ENCODE results near the gene NIPAL1.

Gene NIPAL1

GRCh38 chr4:48042979-48043461, 26.4 kb downstream of the NIPAL1 start:
- H3K36me3 ChIP-seq (ENCODE audit: insufficient read depth, low read depth, low read length), result no peaks in the 10 kb centered on the region
- H3K27ac ChIP-seq (ENCODE audit: low read length), result no peak overlapping the region
- no peaks in the 10 kb centered on the region for H3K27me3 ChIP-seq (ENCODE audit: insufficient read depth, low read length)
- no peak overlapping the region for H3K4me3 ChIP-seq (ENCODE audit: low read length)
- no peaks in the 10 kb centered on the region; the same call in 1 of the 2 replicates for H3K4me1 ChIP-seq (ENCODE audit: insufficient read depth, low read length)
- no peaks in the 10 kb centered on the region for H3K9me3 ChIP-seq (ENCODE audit: insufficient read depth, low read depth, low read length)
- no peak overlapping the region for H3K9ac ChIP-seq (ENCODE audit: low read depth, low read length)

- Histone ChIP-seq H3K36me3 (ENCODE audit: insufficient read depth, low read depth, low read length) (no peaks in the 10 kb centered on the region), H3K9me3 (ENCODE audit: insufficient read depth, low read depth, low read length) (no peaks in the 10 kb centered on the region), H3K27ac (ENCODE audit: low read length) (no peak overlapping the region), H3K4me3 (ENCODE audit: low read length) (no peak overlapping the region), H3K4me1 (ENCODE audit: insufficient read depth, low read length) (no peaks in the 10 kb centered on the region; the same call in 1 of the 2 replicates), H3K9ac (ENCODE audit: low read depth, low read length) (no peak overlapping the region), H3K27me3 (ENCODE audit: insufficient read depth, low read length) (no peaks in the 10 kb centered on the region)
These were observed 26.9 kb downstream of the NIPAL1 start for GRCh38 chr4:48043504-48043903.

- Histone ChIP-seq H3K4me1 (ENCODE audit: insufficient read depth, low read length) (no peaks in the 10 kb centered on the region; the same call in 1 of the 2 replicates), H3K27ac (ENCODE audit: low read length) (no peak overlapping the region), H3K27me3 (ENCODE audit: insufficient read depth, low read length) (no peaks in the 10 kb centered on the region), H3K36me3 (ENCODE audit: insufficient read depth, low read depth, low read length) (no peaks in the 10 kb centered on the region), H3K4me3 (ENCODE audit: low read length) (no peak overlapping the region), H3K9me3 (ENCODE audit: insufficient read depth, low read depth, low read length) (no peaks in the 10 kb centered on the region), H3K9ac (ENCODE audit: low read depth, low read length) (no peak overlapping the region)
These were observed 27.7 kb downstream of the NIPAL1 start for GRCh38 chr4:48044298-48044697.

GRCh38 chr4:48046059-48046458, 29.5 kb downstream of the NIPAL1 start:
- H3K4me1 ChIP-seq (ENCODE audit: insufficient read depth, low read length), result no peaks in the 10 kb centered on the region; the same call in 1 of the 2 replicates
- no peak overlapping the region for H3K27ac ChIP-seq (ENCODE audit: low read length)

GRCh38 chr4:48047421-48047844, 30.9 kb downstream of the NIPAL1 start:
- H3K36me3 ChIP-seq (ENCODE audit: insufficient read depth, low read depth, low read length), result no peaks in the 10 kb centered on the region
- no peak overlapping the region for H3K4me3 ChIP-seq (ENCODE audit: low read length)
- no peak overlapping the region for H3K27ac ChIP-seq (ENCODE audit: low read length)
- H3K4me1 ChIP-seq (ENCODE audit: insufficient read depth, low read length), result no peaks in the 10 kb centered on the region; the same call in 1 of the 2 replicates
- H3K27me3 ChIP-seq (ENCODE audit: insufficient read depth, low read length), result no peaks in the 10 kb centered on the region
- no peak overlapping the region for H3K9ac ChIP-seq (ENCODE audit: low read depth, low read length)
- H3K9me3 ChIP-seq (ENCODE audit: insufficient read depth, low read depth, low read length), result no peaks in the 10 kb centered on the region

More at GRCh38 chr4:48046059-48046458, 29.5 kb downstream of the NIPAL1 start:
- no peaks in the 10 kb centered on the region for H3K27me3 ChIP-seq (ENCODE audit: insufficient read depth, low read length)
- H3K9me3 ChIP-seq (ENCODE audit: insufficient read depth, low read depth, low read length), result no peaks in the 10 kb centered on the region
- H3K9ac ChIP-seq (ENCODE audit: low read depth, low read length), result no peak overlapping the region
- H3K36me3 ChIP-seq (ENCODE audit: insufficient read depth, low read depth, low read length), result no peaks in the 10 kb centered on the region
- no peak overlapping the region for H3K4me3 ChIP-seq (ENCODE audit: low read length)

GRCh38 chr4:48047896-48048295, 31.3 kb downstream of the NIPAL1 start:
- no peak overlapping the region for H3K27ac ChIP-seq (ENCODE audit: low read length)
- H3K36me3 ChIP-seq (ENCODE audit: insufficient read depth, low read depth, low read length), result no peaks in the 10 kb centered on the region
- H3K9me3 ChIP-seq (ENCODE audit: insufficient read depth, low read depth, low read length), result no peaks in the 10 kb centered on the region
- H3K4me3 ChIP-seq (ENCODE audit: low read length), result no peak overlapping the region
- no peaks in the 10 kb centered on the region for H3K27me3 ChIP-seq (ENCODE audit: insufficient read depth, low read length)
- no peak overlapping the region for H3K9ac ChIP-seq (ENCODE audit: low read depth, low read length)
- H3K4me1 ChIP-seq (ENCODE audit: insufficient read depth, low read length), result no peaks in the 10 kb centered on the region; the same call in 1 of the 2 replicates

GRCh38 chr4:48049483-48049882, 32.9 kb downstream of the NIPAL1 start:
- no peaks in the 10 kb centered on the region for H3K36me3 ChIP-seq (ENCODE audit: insufficient read depth, low read depth, low read length)
- H3K4me1 ChIP-seq (ENCODE audit: insufficient read depth, low read length), result no peaks in the 10 kb centered on the region
- H3K27ac ChIP-seq (ENCODE audit: low read length), result no peak overlapping the region
- H3K9ac ChIP-seq (ENCODE audit: low read depth, low read length), result no peak overlapping the region
- H3K9me3 ChIP-seq (ENCODE audit: insufficient read depth, low read depth, low read length), result no peaks in the 10 kb centered on the region
- no peaks in the 10 kb centered on the region for H3K27me3 ChIP-seq (ENCODE audit: insufficient read depth, low read length)
- no peak overlapping the region for H3K4me3 ChIP-seq (ENCODE audit: low read length)

GRCh38 chr4:48051078-48051477, 34.5 kb downstream of the NIPAL1 start:
- Histone ChIP-seq H3K4me3 (ENCODE audit: low read length) (no peak overlapping the region), H3K9me3 (ENCODE audit: insufficient read depth, low read depth, low read length) (no peaks in the 10 kb centered on the region), H3K27me3 (ENCODE audit: insufficient read depth, low read length) (no peaks in the 10 kb centered on the region), H3K4me1 (ENCODE audit: insufficient read depth, low read length) (no peaks in the 10 kb centered on the region), H3K9ac (ENCODE audit: low read depth, low read length) (no peak overlapping the region), H3K27ac (ENCODE audit: low read length) (no peak overlapping the region), H3K36me3 (ENCODE audit: insufficient read depth, low read depth, low read length) (no peaks in the 10 kb centered on the region)

- Histone ChIP-seq H3K4me1 (ENCODE audit: insufficient read depth, low read length) (no peaks in the 10 kb centered on the region), H3K27ac (ENCODE audit: low read length) (no peak overlapping the region), H3K27me3 (ENCODE audit: insufficient read depth, low read length) (no peaks in the 10 kb centered on the region), H3K9ac (ENCODE audit: low read depth, low read length) (no peak overlapping the region), H3K4me3 (ENCODE audit: low read length) (no peak overlapping the region), H3K9me3 (ENCODE audit: insufficient read depth, low read depth, low read length) (no peaks in the 10 kb centered on the region), H3K36me3 (ENCODE audit: insufficient read depth, low read depth, low read length) (no peaks in the 10 kb centered on the region)
These were observed 42.3 kb downstream of the NIPAL1 start for GRCh38 chr4:48058617-48059530.

GRCh38 chr4:48064349-48064748, 47.8 kb downstream of the NIPAL1 start:
- no peak overlapping the region for H3K9ac ChIP-seq (ENCODE audit: low read depth, low read length)
- no peak overlapping the region for H3K27ac ChIP-seq (ENCODE audit: low read length)
- no peaks in the 10 kb centered on the region for H3K36me3 ChIP-seq (ENCODE audit: insufficient read depth, low read depth, low read length)
- H3K4me3 ChIP-seq (ENCODE audit: low read length), result no peak overlapping the region
- no peaks in the 10 kb centered on the region for H3K4me1 ChIP-seq (ENCODE audit: insufficient read depth, low read length)
- H3K9me3 ChIP-seq (ENCODE audit: insufficient read depth, low read depth, low read length), result no peaks in the 10 kb centered on the region
- H3K27me3 ChIP-seq (ENCODE audit: insufficient read depth, low read length), result no peaks in the 10 kb centered on the region

GRCh38 chr4:48065587-48066052, 49.0 kb downstream of the NIPAL1 start:
- no peaks in the 10 kb centered on the region for H3K4me1 ChIP-seq (ENCODE audit: insufficient read depth, low read length)

GRCh38 chr4:48067536-48067935, 51.0 kb downstream of the NIPAL1 start:
- no peaks in the 10 kb centered on the region for H3K36me3 ChIP-seq (ENCODE audit: insufficient read depth, low read depth, low read length)
- no peaks in the 10 kb centered on the region for H3K4me1 ChIP-seq (ENCODE audit: insufficient read depth, low read length)

More at GRCh38 chr4:48065587-48066052, 49.0 kb downstream of the NIPAL1 start:
- H3K27me3 ChIP-seq (ENCODE audit: insufficient read depth, low read length), result no peaks in the 10 kb centered on the region
- H3K9ac ChIP-seq (ENCODE audit: low read depth, low read length), result no peak overlapping the region
- no peak overlapping the region for H3K4me3 ChIP-seq (ENCODE audit: low read length)
- H3K9me3 ChIP-seq (ENCODE audit: insufficient read depth, low read depth, low read length), result no peaks in the 10 kb centered on the region
- no peaks in the 10 kb centered on the region for H3K36me3 ChIP-seq (ENCODE audit: insufficient read depth, low read depth, low read length)
- H3K27ac ChIP-seq (ENCODE audit: low read length), result no peak overlapping the region

More at GRCh38 chr4:48067536-48067935, 51.0 kb downstream of the NIPAL1 start:
- no peaks in the 10 kb centered on the region for H3K27me3 ChIP-seq (ENCODE audit: insufficient read depth, low read length)
- H3K4me3 ChIP-seq (ENCODE audit: low read length), result no peak overlapping the region
- H3K9ac ChIP-seq (ENCODE audit: low read depth, low read length), result no peak overlapping the region
- no peak overlapping the region for H3K27ac ChIP-seq (ENCODE audit: low read length)
- H3K9me3 ChIP-seq (ENCODE audit: insufficient read depth, low read depth, low read length), result no peaks in the 10 kb centered on the region

Measured in iPS-20b (cell line).